Suprapubic skin (tissue), 4 donors: ENCODE data around the gene ERGIC3.

Source experiments
- POLR2A ChIP-seq, 2 donors: fragments of 450-650 bp; IDR thresholded peaks; one replicate each; pipeline ENCODE4 v1.6.1; 2017; ENCODE audit warnings: antibody characterized with exemption in 2 of 2, mild to moderate bottlenecking in 2 of 2, moderate library complexity in 2 of 2
- POLR2AphosphoS5 ChIP-seq, 3 donors: sonication (generic); formaldehyde crosslinking; IDR thresholded peaks; one replicate each; pipeline ENCODE4 v1.6.1; 2017; ENCODE audit warnings: antibody characterized with exemption in 3 of 3
- TF ChIP-seq, protein P1 (sequence below), 2 donors: fragments of 200-600 bp in 1 of 2; fragments of 450-650 bp in 1 of 2; sonication (generic) in 1 of 2; IDR thresholded peaks; one replicate each; pipeline ENCODE4 v1.5.1; 2016 to 2019; ENCODE audit warnings: antibody characterized with exemption in 2 of 2, mild to moderate bottlenecking in 1 of 2, moderate library complexity in 1 of 2

DNA sequence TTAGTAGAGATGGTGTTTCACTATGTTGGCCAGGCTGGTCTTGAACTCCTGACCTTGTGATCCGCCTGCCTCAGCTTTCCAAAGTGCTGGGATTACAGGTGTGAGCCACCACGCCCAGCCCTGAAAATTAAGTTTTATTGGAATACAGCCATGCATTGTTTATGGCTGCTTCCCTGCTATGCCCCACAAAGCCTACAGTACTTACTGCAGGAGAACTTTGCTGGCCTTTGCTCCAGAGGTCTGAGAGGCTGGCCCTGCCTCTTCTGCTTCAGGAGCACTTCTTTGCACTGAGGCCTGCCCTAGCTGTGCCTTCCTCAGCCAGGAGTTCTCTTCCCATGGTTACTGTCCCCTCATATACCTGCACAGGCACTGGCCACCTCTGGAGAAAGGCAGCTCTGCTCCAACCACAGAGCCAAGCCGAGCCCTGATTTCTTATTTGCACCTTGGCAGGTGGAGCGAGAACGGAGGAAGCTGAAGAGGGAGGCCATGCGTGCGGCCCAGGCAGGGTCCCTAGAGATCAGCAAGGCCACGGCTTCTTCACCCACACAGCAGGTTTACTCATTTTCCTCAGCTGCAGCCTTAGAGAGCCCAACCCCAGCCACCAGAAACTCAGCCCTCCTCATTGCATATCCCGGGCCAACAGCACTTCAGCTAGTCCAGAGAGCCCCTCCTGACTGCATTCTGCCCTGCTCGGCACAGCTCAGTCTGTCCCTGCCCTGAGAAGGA lies 33.2 kb upstream of the ERGIC3 start:
- TF ChIP-seq, protein P1, sequence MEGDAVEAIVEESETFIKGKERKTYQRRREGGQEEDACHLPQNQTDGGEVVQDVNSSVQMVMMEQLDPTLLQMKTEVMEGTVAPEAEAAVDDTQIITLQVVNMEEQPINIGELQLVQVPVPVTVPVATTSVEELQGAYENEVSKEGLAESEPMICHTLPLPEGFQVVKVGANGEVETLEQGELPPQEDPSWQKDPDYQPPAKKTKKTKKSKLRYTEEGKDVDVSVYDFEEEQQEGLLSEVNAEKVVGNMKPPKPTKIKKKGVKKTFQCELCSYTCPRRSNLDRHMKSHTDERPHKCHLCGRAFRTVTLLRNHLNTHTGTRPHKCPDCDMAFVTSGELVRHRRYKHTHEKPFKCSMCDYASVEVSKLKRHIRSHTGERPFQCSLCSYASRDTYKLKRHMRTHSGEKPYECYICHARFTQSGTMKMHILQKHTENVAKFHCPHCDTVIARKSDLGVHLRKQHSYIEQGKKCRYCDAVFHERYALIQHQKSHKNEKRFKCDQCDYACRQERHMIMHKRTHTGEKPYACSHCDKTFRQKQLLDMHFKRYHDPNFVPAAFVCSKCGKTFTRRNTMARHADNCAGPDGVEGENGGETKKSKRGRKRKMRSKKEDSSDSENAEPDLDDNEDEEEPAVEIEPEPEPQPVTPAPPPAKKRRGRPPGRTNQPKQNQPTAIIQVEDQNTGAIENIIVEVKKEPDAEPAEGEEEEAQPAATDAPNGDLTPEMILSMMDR (IDR thresholded peaks at IDR 0.05), result no peak
- no peak for TF ChIP-seq POLR2A (IDR thresholded peaks at IDR 0.05)
- TF ChIP-seq POLR2AphosphoS5 (IDR thresholded peaks at IDR 0.05), result no peak
